ENCODE measurements around the gene COG5. TPM values are rescaled to one million over a fixed set of nuclear protein-coding genes. Genes with fewer than 3 reads are reported as not detected.

COG5 gene
- polyA plus RNA-seq, 1 of the 3 experiments (the other 2 are of a cell fraction), result 21.2 TPM

- H3K79me2 ChIP-seq (ENCODE audit: insufficient read depth), result no peaks in the 10 kb centered on the region
- no peaks in the 10 kb centered on the region for H3K27me3 ChIP-seq (ENCODE audit: insufficient read depth)
- H3K9me2 ChIP-seq, result 0 out of 2 replicates have a peak, but pooled peaks cover 3% of the 10 kb centered on the region
- CTCF ChIA-PET, result interaction anchor here (1.0 to 1.7 kb wide), 3 partner anchors 12 to 103 kb away, joined by 3 read pairs; no protein-coding TSS in a partner anchor
- no peak overlapping the region for H3K4me3 ChIP-seq (ENCODE audit: low read depth in 2 of 2, low read length in 1 of 2)
- POLR2A ChIA-PET, result no interaction called here
- H3K9ac ChIP-seq, result no peak overlapping the region
- H3F3A ChIP-seq (replicated peaks; ENCODE audit: insufficient read depth), result peaks cover 6% of the 10 kb centered on the region
- TF ChIP-seq JUND (IDR thresholded peaks at IDR 0.05), result no peak
- TF ChIP-seq USF1 (IDR thresholded peaks at IDR 0.05; ENCODE audit: borderline replicate concordance, low read depth), result no peak
- TF ChIP-seq NFIC (IDR thresholded peaks at IDR 0.05; ENCODE audit: borderline replicate concordance), result no peak
- TF ChIP-seq POLR2AphosphoS5 (IDR thresholded peaks at IDR 0.05; ENCODE audit: low read depth, low read length), result no peak
- TF ChIP-seq RCOR1 (IDR thresholded peaks at IDR 0.05; ENCODE audit: low read length), result no peak
- no peak for DNase-seq
- H3K9me3 ChIP-seq, result no peaks in the 10 kb centered on the region
- no peaks in the 10 kb centered on the region; a peak in 1 of 4 replicates for H3K4me1 ChIP-seq (ENCODE audit: control insufficient read depth in 1 of 2, insufficient read depth in 2 of 2, low read depth in 1 of 2, low read length in 1 of 2)
- H2AFZ ChIP-seq (ENCODE audit: low read depth), result no peak overlapping the region
- 89% methylated on average over 2 of the region's 2 CpGs for WGBS (ENCODE audit: low lambda C conversion rate)
- no peak overlapping the region for H3K27ac ChIP-seq (ENCODE audit: low read depth in 2 of 2, low read length in 1 of 2)
- no peaks in the 10 kb centered on the region for H4K20me1 ChIP-seq (ENCODE audit: insufficient read depth)
- H3K4me2 ChIP-seq, result no peak overlapping the region
- peaks cover 3 to 38% of the 10 kb centered on the region in 2 experiments for H3K36me3 ChIP-seq (replicated peaks in 1 of 2; ENCODE audit: control insufficient read depth in 1 of 2, insufficient read depth in 2 of 2, low read length in 1 of 2)
Measured at GRCh38 chr7:107277331-107277730, 286.4 kb downstream of the COG5 start.

GRCh38 chr7:107276220-107276827, 287.4 kb downstream of the COG5 start:
- H3K4me2 ChIP-seq, result no peak overlapping the region
- ChIA-PET CTCF (interaction anchor here (1.7 kb wide), 1 partner anchor 18 kb away, joined by 3 read pairs; no protein-coding TSS in a partner anchor), POLR2A (no interaction called here)
- H4K20me1 ChIP-seq (ENCODE audit: insufficient read depth), result no peaks in the 10 kb centered on the region
- no peaks in the 10 kb centered on the region for H3K27me3 ChIP-seq (ENCODE audit: insufficient read depth)
- no peak overlapping the region for H3K9ac ChIP-seq
- peaks cover 0 to 33% of the 10 kb centered on the region in 2 experiments for H3K36me3 ChIP-seq (replicated peaks in 1 of 2; ENCODE audit: control insufficient read depth in 1 of 2, insufficient read depth in 2 of 2, low read length in 1 of 2)
- TF ChIP-seq GATA2 (CRISPR knock-in tag; IDR thresholded peaks at IDR 0.05) (no peak), TCF12 (IDR thresholded peaks at IDR 0.05) (no peak), FOXJ3 (CRISPR knock-in tag; IDR thresholded peaks at IDR 0.05) (no peak), FOXM1 (IDR thresholded peaks at IDR 0.05; ENCODE audit: low read depth) (no peak), SIN3A (IDR thresholded peaks at IDR 0.05; ENCODE audit: borderline replicate concordance, low read depth, low read length) (no peak), YY1 (IDR thresholded peaks at IDR 0.05; ENCODE audit: low read depth) (no peak)
- DNase-seq, result no peak
- no peak overlapping the region for H3K4me3 ChIP-seq (ENCODE audit: low read depth in 2 of 2, low read length in 1 of 2)
- H2AFZ ChIP-seq (ENCODE audit: low read depth), result no peak overlapping the region
- H3K9me2 ChIP-seq, result 0 out of 2 replicates have a peak, but pooled peaks cover 5% of the 10 kb centered on the region
- no peaks in the 10 kb centered on the region for H3K4me1 ChIP-seq (ENCODE audit: control insufficient read depth in 1 of 2, insufficient read depth in 2 of 2, low read depth in 1 of 2, low read length in 1 of 2)
- H3K27ac ChIP-seq (ENCODE audit: low read depth in 2 of 2, low read length in 1 of 2), result no peak overlapping the region
- 94% methylated on average over 4 of the region's 4 CpGs for WGBS (ENCODE audit: low lambda C conversion rate)
- H3F3A ChIP-seq (replicated peaks; ENCODE audit: insufficient read depth), result peaks cover 6% of the 10 kb centered on the region
- no peaks in the 10 kb centered on the region for H3K9me3 ChIP-seq
- no peaks in the 10 kb centered on the region for H3K79me2 ChIP-seq (ENCODE audit: insufficient read depth)

- over 99% methylated on average over 5 of the region's 5 CpGs for WGBS (ENCODE audit: low lambda C conversion rate)
Measured at GRCh38 chr7:107274506-107274905, 289.2 kb downstream of the COG5 start.

More at GRCh38 chr7:107274506-107274905, 289.2 kb downstream of the COG5 start:
- no peaks in the 10 kb centered on the region for H3K4me1 ChIP-seq (ENCODE audit: control insufficient read depth in 1 of 2, insufficient read depth in 2 of 2, low read depth in 1 of 2, low read length in 1 of 2)
- peaks cover 0 to 25% of the 10 kb centered on the region in 2 experiments for H3K36me3 ChIP-seq (replicated peaks in 1 of 2; ENCODE audit: control insufficient read depth in 1 of 2, insufficient read depth in 2 of 2, low read length in 1 of 2)
- H3K4me3 ChIP-seq (ENCODE audit: low read depth in 2 of 2, low read length in 1 of 2), result no peak overlapping the region
- peaks cover 6% of the 10 kb centered on the region for H3F3A ChIP-seq (replicated peaks; ENCODE audit: insufficient read depth)
- H4K20me1 ChIP-seq (ENCODE audit: insufficient read depth), result no peaks in the 10 kb centered on the region
- H3K27ac ChIP-seq (ENCODE audit: low read depth in 2 of 2, low read length in 1 of 2), result no peak overlapping the region
- H2AFZ ChIP-seq (ENCODE audit: low read depth), result no peak overlapping the region
- DNase-seq, result no peak
- CTCF ChIA-PET, result interaction anchor here (1.0 to 1.1 kb wide), 2 partner anchors 9 to 24 kb away, joined by 3 read pairs; no protein-coding TSS in a partner anchor
- H3K4me2 ChIP-seq, result no peak overlapping the region
- no peaks in the 10 kb centered on the region for H3K9me3 ChIP-seq
- no peaks in the 10 kb centered on the region for H3K79me2 ChIP-seq (ENCODE audit: insufficient read depth)
- TF ChIP-seq RFX5 (IDR thresholded peaks at IDR 0.05; ENCODE audit: low read length) (no peak), MEF2A (IDR thresholded peaks at IDR 0.05; ENCODE audit: borderline replicate concordance, low read depth) (no peak), EZH2phosphoT487 (IDR thresholded peaks at IDR 0.05; ENCODE audit: borderline replicate concordance, low read depth) (no peak), USF2 (IDR thresholded peaks at IDR 0.05; ENCODE audit: borderline replicate concordance, low read depth, low read length) (no peak)
- POLR2A ChIA-PET, result no interaction called here
- no peaks in the 10 kb centered on the region for H3K27me3 ChIP-seq (ENCODE audit: insufficient read depth)
- 0 out of 2 replicates have a peak, but pooled peaks cover 3% of the 10 kb centered on the region for H3K9me2 ChIP-seq
- H3K9ac ChIP-seq, result no peak overlapping the region

Data from SK-N-SH (cell line).